Brain microvascular endothelial cell (primary cell): ENCODE results near the gene CTXN2.

Experiments
- DNase-seq: peaks from one replicate; pipeline ENCODE4 v3.0.0-alpha.2; 2020
- H3K27ac ChIP-seq: fragments of 250-450 bp; sonication (Bioruptor Pico); 2 replicates; pipeline ENCODE4 v1.5.1; 2020; ENCODE audit warnings: mild to moderate bottlenecking, moderate library complexity
- H3K27me3 ChIP-seq: fragments of 250-450 bp; sonication (Bioruptor Pico); replicated peaks from 2 replicates; pipeline ENCODE4 v1.5.1; 2020; ENCODE audit warnings: mild to moderate bottlenecking
- H3K36me3 ChIP-seq: fragments of 250-450 bp; sonication (Bioruptor Pico); replicated peaks from 2 replicates; pipeline ENCODE4 v1.5.1; 2020; ENCODE audit warnings: mild to moderate bottlenecking
- H3K4me3 ChIP-seq: 2 replicates; pipeline ENCODE4 v1.5.1; 2011; ENCODE audit warnings: low read depth, mild to moderate bottlenecking, control low read depth, low read length, moderate library complexity
- in situ Hi-C: cut with HindIII; loops from 2 replicates; pipeline ENCODE4 v1.10.0; 2017; ENCODE audit warnings: low sequenced_read_pairs, low pct_ligation_motif_present
- TF ChIP-seq, protein P1 (sequence below): IDR thresholded peaks from 2 replicates; pipeline ENCODE4 v1.5.1; 2011; ENCODE audit warnings: low read depth, mild to moderate bottlenecking, moderate library complexity, low read length, control low read depth, inconsistent platforms; ENCODE audit errors: missing control alignments

CTXN2 gene

GRCh38 chr15:48244921-48245320, 53.5 kb downstream of the CTXN2 start:
- H3K27me3 ChIP-seq = no peaks in the 10 kb centered on the region
- H3K4me3 ChIP-seq = no peak overlapping the region
- TF ChIP-seq, protein P1, sequence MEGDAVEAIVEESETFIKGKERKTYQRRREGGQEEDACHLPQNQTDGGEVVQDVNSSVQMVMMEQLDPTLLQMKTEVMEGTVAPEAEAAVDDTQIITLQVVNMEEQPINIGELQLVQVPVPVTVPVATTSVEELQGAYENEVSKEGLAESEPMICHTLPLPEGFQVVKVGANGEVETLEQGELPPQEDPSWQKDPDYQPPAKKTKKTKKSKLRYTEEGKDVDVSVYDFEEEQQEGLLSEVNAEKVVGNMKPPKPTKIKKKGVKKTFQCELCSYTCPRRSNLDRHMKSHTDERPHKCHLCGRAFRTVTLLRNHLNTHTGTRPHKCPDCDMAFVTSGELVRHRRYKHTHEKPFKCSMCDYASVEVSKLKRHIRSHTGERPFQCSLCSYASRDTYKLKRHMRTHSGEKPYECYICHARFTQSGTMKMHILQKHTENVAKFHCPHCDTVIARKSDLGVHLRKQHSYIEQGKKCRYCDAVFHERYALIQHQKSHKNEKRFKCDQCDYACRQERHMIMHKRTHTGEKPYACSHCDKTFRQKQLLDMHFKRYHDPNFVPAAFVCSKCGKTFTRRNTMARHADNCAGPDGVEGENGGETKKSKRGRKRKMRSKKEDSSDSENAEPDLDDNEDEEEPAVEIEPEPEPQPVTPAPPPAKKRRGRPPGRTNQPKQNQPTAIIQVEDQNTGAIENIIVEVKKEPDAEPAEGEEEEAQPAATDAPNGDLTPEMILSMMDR = no peak
- H3K36me3 ChIP-seq = no peaks in the 10 kb centered on the region
- in situ Hi-C loops = no loop called here
- no peak for DNase-seq
- H3K27ac ChIP-seq = no peak overlapping the region

DNA sequence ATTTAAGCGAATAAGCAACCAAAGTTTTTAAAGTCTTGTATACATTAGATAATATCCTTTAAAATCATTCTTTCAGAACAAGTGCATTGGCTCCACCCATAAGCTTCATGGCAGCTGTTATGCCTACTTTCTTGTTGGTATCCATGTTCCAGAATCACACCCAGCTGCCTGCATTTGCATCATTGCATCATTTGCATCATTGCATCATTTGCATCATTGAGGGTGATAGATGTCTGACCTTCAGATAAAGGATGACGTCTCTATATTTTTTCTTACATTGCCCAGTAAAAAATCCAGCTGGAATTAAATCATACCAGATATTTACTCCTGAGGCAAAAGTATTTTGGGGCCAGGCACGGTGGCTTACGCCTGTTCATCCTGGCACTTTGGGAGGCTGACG, 56.9 kb downstream of the CTXN2 start:
- in situ Hi-C loops = no loop called here
- no peak for DNase-seq
- no peak overlapping the region for H3K27ac ChIP-seq
- H3K36me3 ChIP-seq = no peaks in the 10 kb centered on the region
- TF ChIP-seq, protein P1 = no peak
- H3K27me3 ChIP-seq = no peaks in the 10 kb centered on the region
- H3K4me3 ChIP-seq = no peak overlapping the region

GRCh38 chr15:48250640-48251076, 59.2 kb downstream of the CTXN2 start:
- TF ChIP-seq, protein P1 = peak; percentile 67
- Histone ChIP-seq H3K36me3 (no peaks in the 10 kb centered on the region), H3K27ac (no peak overlapping the region), H3K4me3 (no peak overlapping the region), H3K27me3 (no peaks in the 10 kb centered on the region)
- in situ Hi-C loops = no loop called here
- DNase-seq = peak; percentile 79

DNA sequence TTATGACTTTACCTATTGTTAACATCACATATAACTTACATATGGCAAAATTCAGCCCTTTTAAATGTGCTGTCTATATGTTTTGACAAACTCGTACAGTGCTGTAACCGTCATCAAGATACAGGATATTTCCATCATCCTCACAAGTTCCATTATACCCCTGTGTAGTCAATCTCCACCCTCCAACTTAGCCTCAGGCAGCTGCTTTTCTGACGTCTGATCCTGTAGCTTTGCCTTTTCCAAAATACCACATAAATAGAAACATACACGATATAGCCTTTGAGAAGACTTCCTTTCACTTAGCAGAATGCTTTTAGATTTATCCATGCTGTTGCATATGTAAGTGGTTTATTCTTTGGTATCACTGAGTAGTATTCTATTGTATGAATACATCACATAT, 61.7 kb downstream of the CTXN2 start:
- Histone ChIP-seq H3K27me3 (no peaks in the 10 kb centered on the region), H3K36me3 (no peaks in the 10 kb centered on the region), H3K27ac (no peak overlapping the region), H3K4me3 (no peak overlapping the region)
- TF ChIP-seq, protein P1 = no peak
- DNase-seq = no peak
- in situ Hi-C loops = no loop called here
